Activated T-cell treated with anti-CD3 and anti-CD28 coated beads, Interleukin-2, amount 50 U/mL, for 4 hours (primary cell): ENCODE measurements around the gene MAST4. TPM values are rescaled to one million over a fixed set of nuclear protein-coding genes. Genes with fewer than 3 reads are reported as not detected.

Experiments
- ATAC-seq, 2 donors: fragments of 200-7000 bp; cut with Tn5 transposase; one replicate each; pipeline ENCODE4 v1.10.0; 2021
- DNase-seq: peaks from one replicate; pipeline ENCODE4 v3.0.0-alpha.2; 2020
- H3K27me3 Mint-ChIP-seq: one replicate; pipeline ENCODE4 v1.8.0; 2021; ENCODE audit warnings: low read depth, mixed read lengths
- H3K36me3 Mint-ChIP-seq: one replicate; pipeline ENCODE4 v1.8.0; 2022; ENCODE audit warnings: mixed read lengths; ENCODE audit not compliant: insufficient read depth
- H3K4me1 Mint-ChIP-seq: one replicate; pipeline ENCODE4 v1.8.0; 2021; ENCODE audit warnings: low read depth, mixed read lengths
- H3K4me3 Mint-ChIP-seq: one replicate; pipeline ENCODE4 v1.8.0; 2021; ENCODE audit warnings: mild to moderate bottlenecking, moderate library complexity, mixed read lengths
- H3K9me3 Mint-ChIP-seq: one replicate; pipeline ENCODE4 v1.8.0; 2021; ENCODE audit warnings: mixed read lengths
- total RNA-seq, 3 donors: library from RNA; stranded (reverse); gene quantifications; one replicate each; pipeline ENCODE4 v1.2.1, GENCODE V29; 2021

MAST4 gene
- total RNA-seq, 3 donors from 2014 or later = 9.5 to 16.5 (median 15.5) TPM

DNA sequence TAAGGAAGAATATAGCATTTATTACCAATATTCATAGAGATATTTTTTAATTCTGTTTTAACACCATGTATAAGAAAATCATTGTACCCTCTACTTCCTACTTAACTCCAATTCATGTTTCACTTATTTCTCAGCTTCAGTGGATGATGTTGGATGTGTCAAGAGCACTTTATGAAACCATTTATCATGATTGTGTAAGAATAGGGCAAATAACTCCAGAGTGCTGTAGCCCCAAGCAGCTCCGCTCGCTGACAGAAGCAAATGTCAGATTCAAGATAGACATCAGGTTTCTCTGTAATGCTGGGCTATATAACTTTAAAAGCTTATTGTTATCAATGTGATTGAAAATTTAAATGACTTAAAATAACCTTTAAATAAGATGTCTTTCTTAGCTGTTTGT, 50.4 kb downstream of the MAST4 start:
- Mint-ChIP-seq H3K4me3 (no peak overlapping the region), H3K9me3 (no peaks in the 10 kb centered on the region), H3K27me3 (peaks cover 8% of the 10 kb centered on the region)

DNA sequence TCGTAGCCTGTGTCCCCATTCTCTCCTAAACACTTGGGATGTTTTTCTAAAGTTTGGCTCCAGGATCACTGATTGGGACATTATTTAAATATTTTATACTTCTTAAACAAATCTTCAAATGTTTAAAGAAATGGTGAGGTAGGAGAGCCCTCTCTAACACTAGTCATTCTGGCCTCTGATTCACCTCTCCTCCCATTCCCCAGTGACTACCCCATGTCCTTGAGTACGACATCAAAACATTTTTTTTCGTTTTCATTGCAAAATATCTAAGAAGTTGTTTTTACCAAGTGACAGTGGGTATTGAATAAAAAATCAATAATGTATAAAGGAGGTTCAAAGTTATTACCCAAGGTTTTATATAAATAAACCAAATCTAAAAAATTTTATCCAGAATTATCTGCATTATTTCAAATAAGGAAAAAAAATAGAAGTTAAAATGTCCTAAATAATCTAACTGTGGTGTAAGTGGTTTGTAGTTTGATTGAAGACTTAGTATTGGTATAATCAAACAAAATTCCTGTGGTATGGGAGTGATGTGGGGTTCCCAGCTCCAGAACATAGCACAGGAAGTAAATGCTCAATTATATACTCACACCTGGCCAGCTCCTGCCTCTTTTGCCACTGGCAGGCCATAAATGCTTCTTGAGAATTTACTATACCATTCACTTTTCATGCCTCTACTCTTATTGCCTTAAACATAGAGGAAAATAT, 51.1 kb downstream of the MAST4 start:
- DNase-seq (no peak), ATAC-seq (no peak)
- Mint-ChIP-seq H3K36me3 (no peaks in the 10 kb centered on the region), H3K27me3 (peaks cover 8% of the 10 kb centered on the region), H3K4me1 (no peaks in the 10 kb centered on the region), H3K9me3 (no peaks in the 10 kb centered on the region), H3K4me3 (no peak overlapping the region)

More for the DNA sequence above, 50.4 kb downstream of the MAST4 start:
- Mint-ChIP-seq H3K36me3 (no peaks in the 10 kb centered on the region), H3K4me1 (no peaks in the 10 kb centered on the region)
- DNase-seq (no peak), ATAC-seq (no peak)

DNA sequence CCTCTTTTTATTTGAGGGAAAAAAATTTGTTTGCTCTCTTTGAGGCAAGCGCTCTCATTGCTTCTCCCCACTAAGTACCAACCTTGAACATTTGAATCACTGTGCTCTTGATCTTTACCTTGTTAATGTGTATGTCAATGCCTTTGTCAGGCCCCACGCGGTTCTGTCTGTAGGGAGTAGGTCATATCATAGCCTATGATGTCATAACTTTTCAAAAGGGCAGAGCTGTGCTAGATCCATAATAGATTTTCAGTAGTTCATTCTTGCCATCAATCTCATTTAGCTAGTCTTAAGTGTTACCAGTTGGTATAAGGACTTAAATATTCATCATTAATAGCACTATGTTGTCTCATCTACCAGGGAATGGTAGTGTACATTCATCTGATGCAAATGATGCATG, 56.6 kb downstream of the MAST4 start:
- H3K9me3 Mint-ChIP-seq = no peaks in the 10 kb centered on the region
- no peaks in the 10 kb centered on the region for H3K4me1 Mint-ChIP-seq
- no peak for DNase-seq

DNA sequence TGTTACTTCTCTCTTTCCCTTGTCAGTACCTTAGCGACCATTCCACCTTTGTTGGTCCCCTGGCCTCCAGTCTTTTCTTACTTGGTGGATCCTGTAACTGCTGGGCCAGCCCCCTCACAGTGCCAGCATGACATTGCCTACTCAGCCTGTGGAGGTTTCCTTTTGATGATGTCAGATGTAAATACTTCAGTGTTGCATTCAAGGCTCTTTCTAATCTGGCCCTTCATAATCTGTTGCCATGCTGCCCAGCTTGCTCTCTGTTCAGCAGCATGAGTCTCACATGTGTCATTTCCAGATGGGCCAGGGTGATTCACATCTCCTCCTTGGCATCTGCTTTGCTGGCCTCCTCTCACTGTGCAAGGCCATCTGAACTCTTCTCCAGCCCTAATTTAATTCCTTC, 57.1 kb downstream of the MAST4 start:
- H3K4me1 Mint-ChIP-seq = no peaks in the 10 kb centered on the region
- ATAC-seq (no peak), DNase-seq (no peak)
- H3K9me3 Mint-ChIP-seq = no peaks in the 10 kb centered on the region
- peaks cover 1% of the 10 kb centered on the region for H3K27me3 Mint-ChIP-seq
- H3K36me3 Mint-ChIP-seq = no peaks in the 10 kb centered on the region
- no peak overlapping the region for H3K4me3 Mint-ChIP-seq

More for the DNA sequence above, 56.6 kb downstream of the MAST4 start:
- no peaks in the 10 kb centered on the region for H3K36me3 Mint-ChIP-seq
- peaks cover 1% of the 10 kb centered on the region for H3K27me3 Mint-ChIP-seq
- H3K4me3 Mint-ChIP-seq = no peak overlapping the region
- ATAC-seq = no peak

DNA sequence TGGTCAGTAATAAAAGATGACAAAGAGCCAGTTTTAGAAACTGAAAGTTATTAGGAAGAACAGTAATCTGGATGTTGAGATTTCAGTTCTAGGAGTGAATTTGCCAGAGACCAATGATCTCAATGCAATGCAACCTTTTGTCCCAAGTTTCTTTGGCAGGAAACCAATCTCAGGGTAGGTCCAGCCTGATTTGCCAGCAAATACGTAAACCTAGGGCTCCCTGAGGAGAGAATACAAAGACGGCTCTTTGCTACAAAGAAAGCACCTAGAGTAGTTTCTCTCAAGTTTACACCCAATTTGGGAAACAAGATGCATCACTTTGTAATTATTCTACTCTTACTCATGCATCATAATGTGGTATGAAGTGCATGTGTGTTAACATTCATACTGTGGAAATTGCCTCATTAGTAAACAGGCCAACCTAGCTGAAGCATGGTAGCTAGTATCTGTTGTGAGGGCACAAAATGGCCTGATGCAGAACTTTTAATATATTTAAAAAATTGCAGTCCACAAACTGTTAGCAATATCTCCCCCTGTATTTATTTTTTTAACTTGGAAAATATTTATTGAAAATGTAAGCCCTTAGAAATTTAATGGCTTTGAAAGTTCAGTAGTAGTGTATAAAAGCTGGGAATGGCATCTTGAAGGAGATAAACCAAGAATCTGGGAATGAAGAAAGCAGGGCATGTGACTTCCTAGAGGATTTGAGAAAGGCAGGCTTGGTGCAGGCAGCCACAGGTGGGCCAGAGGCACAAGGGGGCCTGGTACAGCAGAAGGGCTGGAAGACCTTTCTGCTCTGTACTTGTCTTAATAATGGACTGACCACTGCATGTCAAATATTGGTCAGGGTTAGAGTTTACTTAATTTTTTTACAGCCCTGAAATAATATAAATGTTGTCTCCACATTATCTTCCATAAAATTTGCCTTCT, 59.5 kb downstream of the MAST4 start:
- DNase-seq = no peak
- H3K4me3 Mint-ChIP-seq = no peak overlapping the region
- H3K4me1 Mint-ChIP-seq = no peaks in the 10 kb centered on the region
- H3K36me3 Mint-ChIP-seq = no peaks in the 10 kb centered on the region
- H3K27me3 Mint-ChIP-seq = no peaks in the 10 kb centered on the region
- no peak for ATAC-seq
- no peaks in the 10 kb centered on the region for H3K9me3 Mint-ChIP-seq

DNA sequence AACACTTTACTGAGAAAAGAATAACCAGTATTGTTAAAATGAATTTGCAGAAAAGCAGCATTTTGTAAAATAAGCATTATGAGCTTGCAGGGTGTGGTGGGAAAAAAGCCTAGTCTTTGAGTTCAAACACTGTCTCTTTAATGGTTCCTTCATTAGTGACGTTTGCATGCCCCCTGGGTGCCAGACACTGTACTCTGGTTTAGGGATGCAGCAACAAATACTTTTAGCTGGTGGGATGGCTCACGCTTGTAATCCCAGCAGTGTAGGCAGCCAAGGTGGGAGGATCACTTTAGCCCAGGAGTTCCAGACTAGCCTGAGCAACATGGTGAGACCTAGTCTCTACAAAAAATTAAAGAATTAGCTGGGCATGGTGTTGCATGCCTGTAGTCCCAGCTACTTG, 62.3 kb downstream of the MAST4 start:
- Mint-ChIP-seq H3K9me3 (no peaks in the 10 kb centered on the region), H3K4me3 (no peak overlapping the region), H3K4me1 (no peaks in the 10 kb centered on the region), H3K36me3 (no peaks in the 10 kb centered on the region), H3K27me3 (peaks cover 2% of the 10 kb centered on the region)
- no peak for ATAC-seq
- DNase-seq = no peak

DNA sequence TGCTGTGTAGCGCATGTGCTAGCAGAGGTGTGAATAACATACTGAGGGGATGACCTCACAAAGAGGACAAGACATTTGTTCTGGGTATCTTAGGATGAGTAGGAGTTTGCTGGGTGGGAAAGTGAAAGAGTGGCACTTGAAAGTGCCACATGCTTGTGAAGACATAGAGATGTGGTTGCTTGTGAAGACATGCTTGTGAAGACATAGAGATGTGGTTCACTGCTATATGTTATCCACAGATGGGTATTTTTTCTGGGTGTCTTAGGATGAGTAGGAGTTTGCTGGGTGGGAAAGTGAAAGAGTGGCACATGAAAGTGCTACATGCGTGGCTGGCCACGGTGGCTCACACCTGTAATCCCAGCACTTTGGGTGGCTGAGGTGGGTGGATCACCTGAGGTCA, 63.6 kb downstream of the MAST4 start:
- Mint-ChIP-seq H3K27me3 (peaks cover 2% of the 10 kb centered on the region), H3K4me3 (no peak overlapping the region), H3K4me1 (no peaks in the 10 kb centered on the region), H3K36me3 (no peaks in the 10 kb centered on the region), H3K9me3 (no peaks in the 10 kb centered on the region)
- DNase-seq = no peak
- peak in 1 of 2 donors; percentile 14 for ATAC-seq

DNA sequence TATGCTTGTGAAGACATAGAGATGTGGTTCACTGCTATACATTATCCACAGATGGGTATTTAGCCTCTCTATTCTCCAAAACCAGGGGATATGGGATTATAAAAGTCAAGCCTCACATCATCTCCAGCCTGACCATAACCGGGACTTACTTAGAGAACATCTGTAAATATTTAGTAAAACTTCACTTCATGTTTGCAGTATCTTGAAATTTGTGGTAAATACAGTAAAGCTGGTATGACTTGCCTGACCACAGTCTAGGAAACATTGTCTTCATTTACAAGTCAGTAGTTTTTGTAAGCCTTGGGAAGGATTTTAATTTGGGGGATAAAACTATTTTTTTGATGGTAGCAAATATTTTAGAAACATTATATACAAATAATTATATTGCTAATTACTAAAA, 64.2 kb downstream of the MAST4 start:
- no peaks in the 10 kb centered on the region for H3K4me1 Mint-ChIP-seq
- H3K27me3 Mint-ChIP-seq = peaks cover 2% of the 10 kb centered on the region
- no peak for DNase-seq
- H3K4me3 Mint-ChIP-seq = no peak overlapping the region
- no peaks in the 10 kb centered on the region for H3K36me3 Mint-ChIP-seq
- no peaks in the 10 kb centered on the region for H3K9me3 Mint-ChIP-seq
- no peak for ATAC-seq

DNA sequence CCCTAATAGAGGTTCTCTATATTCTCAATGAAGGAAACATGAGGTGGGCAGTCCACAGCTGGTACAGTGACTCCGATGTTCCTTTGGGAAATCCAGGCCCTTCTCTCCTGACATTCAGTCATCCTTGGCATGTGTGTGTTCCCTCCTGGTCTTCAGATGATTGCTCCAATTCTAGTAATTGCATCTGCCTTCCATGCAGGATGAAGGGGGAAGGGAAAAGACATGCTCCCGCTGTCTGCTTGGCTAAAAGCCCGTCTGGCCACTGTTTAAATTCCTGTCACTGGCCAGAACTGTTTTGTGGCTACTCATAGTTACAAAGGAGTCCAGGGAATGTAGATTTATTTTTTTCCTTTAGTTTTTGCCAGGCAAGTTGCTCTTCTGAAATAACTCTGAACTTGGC, 65.0 kb downstream of the MAST4 start:
- H3K27me3 Mint-ChIP-seq = peaks cover 2% of the 10 kb centered on the region
- H3K4me1 Mint-ChIP-seq = no peaks in the 10 kb centered on the region
- no peaks in the 10 kb centered on the region for H3K36me3 Mint-ChIP-seq
- ATAC-seq (no peak), DNase-seq (no peak)
- no peak overlapping the region for H3K4me3 Mint-ChIP-seq
- H3K9me3 Mint-ChIP-seq = no peaks in the 10 kb centered on the region

DNA sequence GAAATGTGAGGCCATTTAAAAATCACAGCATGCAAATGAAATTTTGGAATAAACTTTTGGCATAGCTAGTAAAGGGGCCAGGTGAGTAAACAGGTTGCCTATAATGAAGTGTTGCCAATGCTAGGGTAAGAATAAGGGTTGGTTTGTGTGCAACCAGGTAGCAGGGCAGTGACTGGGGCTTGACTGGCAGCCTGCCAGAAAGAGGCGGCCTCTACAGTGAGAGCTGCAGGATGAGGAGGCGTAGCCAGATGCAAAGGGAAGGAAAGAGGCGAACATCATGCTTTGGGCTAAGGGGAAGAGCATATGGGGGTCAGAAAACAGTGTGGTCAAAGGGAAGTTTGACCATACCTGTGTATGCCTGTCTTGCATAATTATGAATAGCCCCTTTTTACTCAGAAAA, 70.6 kb downstream of the MAST4 start:
- H3K9me3 Mint-ChIP-seq = no peaks in the 10 kb centered on the region
- H3K36me3 Mint-ChIP-seq = no peaks in the 10 kb centered on the region
- H3K4me1 Mint-ChIP-seq = no peaks in the 10 kb centered on the region
- DNase-seq = no peak
- no peak for ATAC-seq
- H3K27me3 Mint-ChIP-seq = peaks cover 10% of the 10 kb centered on the region
- no peak overlapping the region for H3K4me3 Mint-ChIP-seq

DNA sequence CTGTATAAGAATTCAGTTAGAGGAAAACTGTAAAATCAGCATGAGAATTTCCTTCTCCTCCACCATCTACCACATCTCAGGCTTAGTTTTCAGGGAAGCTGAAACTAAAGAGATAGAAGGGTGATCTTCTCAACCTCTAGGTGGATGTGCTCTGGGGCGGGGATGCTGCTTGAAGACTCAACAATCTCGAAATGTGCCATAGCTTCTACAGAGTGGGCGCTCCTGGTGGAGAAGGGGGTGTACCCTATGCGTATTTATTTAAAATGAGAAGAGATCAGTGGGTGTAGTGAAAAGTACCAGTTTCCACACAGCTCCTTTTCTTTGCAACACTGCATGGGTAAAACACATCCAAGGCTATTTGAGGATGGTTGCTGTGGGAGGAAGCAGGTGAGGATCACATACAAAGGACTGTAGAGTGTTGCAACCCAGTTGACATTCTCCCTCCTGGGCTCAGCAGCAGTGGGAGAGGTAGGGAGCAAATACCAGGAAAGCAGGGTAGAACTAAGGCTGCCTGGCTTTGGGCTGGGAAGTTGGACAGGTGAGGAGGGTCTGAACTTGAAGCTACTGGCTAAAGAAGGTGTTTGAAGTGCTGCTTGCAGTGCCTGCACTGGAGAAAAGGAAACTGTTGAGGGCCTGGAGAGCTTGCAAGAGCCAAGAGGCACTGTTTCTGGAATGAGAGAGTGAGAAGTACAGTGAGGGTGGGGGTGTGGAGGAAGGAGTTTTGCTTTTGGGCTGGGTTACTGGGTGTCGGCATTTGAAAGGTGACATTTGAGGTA, 73.1 kb downstream of the MAST4 start:
- Mint-ChIP-seq H3K4me3 (no peak overlapping the region), H3K27me3 (peaks cover 11% of the 10 kb centered on the region), H3K4me1 (no peaks in the 10 kb centered on the region), H3K36me3 (no peaks in the 10 kb centered on the region), H3K9me3 (no peaks in the 10 kb centered on the region)
- no peak for ATAC-seq
- DNase-seq = no peak

DNA sequence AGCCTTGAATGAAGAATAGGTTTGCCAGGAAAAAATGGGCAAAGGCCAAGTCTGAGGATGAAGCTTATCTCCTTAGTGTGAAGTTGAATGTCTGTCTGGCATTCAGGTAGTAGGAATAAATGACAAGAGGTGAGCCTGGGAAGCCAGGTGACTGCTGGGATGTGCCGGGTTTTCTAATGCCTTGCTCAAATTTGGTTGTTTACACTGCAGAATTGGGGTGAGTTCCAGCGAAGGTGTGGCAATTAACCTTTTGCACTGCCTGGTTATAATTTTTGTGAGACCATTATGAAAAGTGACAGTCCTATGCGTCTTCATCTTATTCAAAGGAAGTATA, 73.6 kb downstream of the MAST4 start:
- no peak for DNase-seq
- H3K9me3 Mint-ChIP-seq = no peaks in the 10 kb centered on the region
- H3K4me1 Mint-ChIP-seq = no peaks in the 10 kb centered on the region
- no peak for ATAC-seq
- H3K36me3 Mint-ChIP-seq = no peaks in the 10 kb centered on the region
- H3K4me3 Mint-ChIP-seq = no peak overlapping the region
- peaks cover 14% of the 10 kb centered on the region for H3K27me3 Mint-ChIP-seq

DNA sequence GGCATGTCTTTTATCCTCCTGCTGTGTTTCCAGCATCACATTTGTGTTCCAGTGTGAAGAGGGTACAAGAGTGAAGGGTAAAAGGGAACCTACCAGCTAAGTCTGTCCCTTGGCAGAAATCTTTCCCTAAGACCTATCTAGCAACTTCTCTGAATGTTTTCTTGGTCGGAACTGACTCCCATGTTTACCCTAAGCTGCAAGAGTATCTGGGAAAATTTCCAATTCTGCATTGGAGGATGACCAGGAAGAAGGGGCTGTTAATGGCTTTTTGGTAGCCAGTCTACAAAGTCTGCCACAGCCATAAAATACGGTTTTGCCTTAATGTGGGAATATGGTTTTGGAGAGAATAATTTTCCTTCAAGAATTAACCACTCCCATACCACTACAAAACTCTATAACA, 75.1 kb downstream of the MAST4 start:
- H3K4me1 Mint-ChIP-seq = no peaks in the 10 kb centered on the region
- ATAC-seq (no peak), DNase-seq (no peak)
- no peaks in the 10 kb centered on the region for H3K36me3 Mint-ChIP-seq
- peaks cover 16% of the 10 kb centered on the region for H3K27me3 Mint-ChIP-seq
- no peak overlapping the region for H3K4me3 Mint-ChIP-seq
- no peaks in the 10 kb centered on the region for H3K9me3 Mint-ChIP-seq

DNA sequence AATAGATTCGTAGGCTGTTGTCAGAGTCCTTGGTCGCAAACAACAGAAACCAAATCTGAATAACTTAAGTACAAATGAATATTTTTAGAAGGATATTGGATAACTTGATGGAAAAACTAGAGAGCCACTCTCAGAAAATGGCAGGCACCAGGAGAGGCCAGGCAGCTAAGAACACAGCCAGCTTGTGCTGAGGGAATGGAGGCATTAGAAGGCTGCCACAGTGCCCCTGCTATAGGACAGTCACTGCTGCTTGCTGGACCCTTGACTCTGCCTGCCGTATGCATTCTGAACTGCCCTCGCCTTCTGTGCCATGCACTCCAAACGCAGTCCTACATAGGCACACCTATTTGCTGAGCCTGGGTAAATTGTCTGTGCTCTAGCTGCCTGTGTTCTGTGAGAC, 78.6 kb downstream of the MAST4 start:
- Mint-ChIP-seq H3K27me3 (peaks cover 18% of the 10 kb centered on the region), H3K9me3 (no peaks in the 10 kb centered on the region), H3K36me3 (no peaks in the 10 kb centered on the region), H3K4me3 (no peak overlapping the region), H3K4me1 (no peaks in the 10 kb centered on the region)
- no peak for ATAC-seq
- DNase-seq = no peak
